ENCODE data around the gene VASH2.

DNA sequence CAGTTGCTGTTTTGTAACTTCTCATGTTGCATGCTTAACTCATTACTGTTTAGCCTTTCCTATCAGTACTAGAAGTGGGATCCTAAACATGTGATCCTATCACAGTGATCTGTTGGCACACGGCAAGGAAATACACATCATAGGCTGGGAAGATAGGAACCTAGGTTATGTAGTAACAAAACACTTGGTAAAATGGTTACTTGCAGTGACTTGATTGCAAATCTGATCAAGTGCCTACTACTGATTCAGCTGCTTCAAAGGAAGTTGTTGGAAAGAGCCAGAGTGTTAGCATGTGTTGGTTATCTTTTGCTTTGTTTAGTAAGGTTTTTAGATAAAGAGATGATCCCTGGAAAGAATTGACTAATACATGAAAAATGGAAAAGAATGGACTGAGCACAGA, 8.9 kb upstream of the VASH2 start:
- TF ChIP-seq FOXM1 (IDR thresholded peaks at IDR 0.05; ENCODE audit: borderline replicate concordance, low read depth) (no peak), CREB1 (IDR thresholded peaks at IDR 0.05; ENCODE audit: low read depth) (no peak), EP300 (IDR thresholded peaks at IDR 0.05; ENCODE audit: borderline replicate concordance) (no peak)

Data from Ishikawa (cell line).